H9 (cell line): ENCODE results near the gene FHL1. TPM values are rescaled to one million over a fixed set of nuclear protein-coding genes. Genes with fewer than 3 reads are reported as not detected.

Experiments used
- DNase-seq: peaks from one replicate; pipeline ENCODE4 v3.0.0-alpha.2; 2017
- H2AFZ ChIP-seq: one replicate; pipeline ENCODE4 v1.6.1; 2013; ENCODE audit warnings: mild to moderate bottlenecking, low read length, control low read depth, moderate library complexity
- H2AK5ac ChIP-seq: 2 replicates; pipeline ENCODE4 v1.6.1; 2013; ENCODE audit warnings: low read length, control low read depth, mixed read lengths; ENCODE audit not compliant: insufficient read length
- H2BK120ac ChIP-seq: one replicate; pipeline ENCODE4 v1.6.1; 2013; ENCODE audit warnings: low read depth, mild to moderate bottlenecking, low read length, control low read depth, inconsistent platforms; ENCODE audit not compliant: poor library complexity, severe bottlenecking
- H2BK12ac ChIP-seq: 2 replicates; pipeline ENCODE4 v1.6.1; 2013; ENCODE audit warnings: low read length, control low read depth, mixed read lengths, low read depth; ENCODE audit not compliant: insufficient read length
- H2BK15ac ChIP-seq: 2 replicates; pipeline ENCODE4 v1.6.1; 2013; ENCODE audit warnings: low read depth, low read length, control low read depth
- H2BK20ac ChIP-seq: one replicate; pipeline ENCODE4 v1.6.1; 2013; ENCODE audit warnings: low read depth, mild to moderate bottlenecking, low read length, control low read depth, inconsistent platforms; ENCODE audit not compliant: poor library complexity, severe bottlenecking
- H2BK5ac ChIP-seq: 2 replicates; pipeline ENCODE4 v1.6.1; 2013; ENCODE audit warnings: low read length, control low read depth, mixed read lengths; ENCODE audit not compliant: insufficient read length
- H3K14ac ChIP-seq: 2 replicates; pipeline ENCODE4 v1.6.1; 2013; ENCODE audit warnings: low read length, control low read depth; ENCODE audit not compliant: insufficient read depth
- H3K18ac ChIP-seq: 2 replicates; pipeline ENCODE4 v1.6.1; 2013; ENCODE audit warnings: low read depth, mild to moderate bottlenecking, mixed read lengths, low read length, control low read depth; ENCODE audit not compliant: insufficient read length
- H3K23ac ChIP-seq: 2 replicates; pipeline ENCODE4 v1.6.1; 2013; ENCODE audit warnings: low read length, control low read depth, mixed read lengths, low read depth; ENCODE audit not compliant: insufficient read length
- H3K23me2 ChIP-seq: 2 replicates; pipeline ENCODE4 v1.6.1; 2013; ENCODE audit warnings: low read depth, mild to moderate bottlenecking, mixed read lengths, low read length, control low read depth; ENCODE audit not compliant: insufficient read length, poor library complexity, severe bottlenecking
- H3K27ac ChIP-seq: 2 replicates; pipeline ENCODE4 v1.5.1; 2013; ENCODE audit warnings: low read length, control low read depth, mixed read lengths, low read depth; ENCODE audit not compliant: insufficient read length
- H3K27me3 ChIP-seq: 2 replicates; pipeline ENCODE4 v1.6.1; 2013; ENCODE audit warnings: low read length, control low read depth, inconsistent platforms; ENCODE audit not compliant: insufficient read depth
- H3K4ac ChIP-seq: 2 replicates; pipeline ENCODE4 v1.6.1; 2013; ENCODE audit warnings: low read depth, mild to moderate bottlenecking, control low read depth, inconsistent platforms, low read length, moderate library complexity
- H3K4me1 ChIP-seq: 2 replicates; pipeline ENCODE4 v1.6.1; 2013; ENCODE audit warnings: low read length, control low read depth, inconsistent platforms; ENCODE audit not compliant: insufficient read depth
- H3K4me2 ChIP-seq: 2 replicates; pipeline ENCODE4 v1.6.1; 2013; ENCODE audit warnings: low read length, control low read depth, mixed read lengths; ENCODE audit not compliant: insufficient read length, insufficient read depth
- H3K56ac ChIP-seq: 2 replicates; pipeline ENCODE4 v1.6.1; 2013; ENCODE audit warnings: low read depth, mild to moderate bottlenecking, mixed read lengths, low read length, control low read depth; ENCODE audit not compliant: insufficient read length
- H3K79me1 ChIP-seq: 2 replicates; pipeline ENCODE4 v1.6.1; 2013; ENCODE audit warnings: low read depth, mild to moderate bottlenecking, moderate library complexity, low read length, control low read depth, inconsistent platforms; ENCODE audit not compliant: insufficient read depth, poor library complexity, severe bottlenecking
- H3K79me2 ChIP-seq: 2 replicates; pipeline ENCODE4 v1.6.1; 2013; ENCODE audit warnings: low read length, control low read depth, inconsistent platforms; ENCODE audit not compliant: insufficient read depth
- H3K9ac ChIP-seq: 2 replicates; pipeline ENCODE4 v1.6.1; 2013; ENCODE audit warnings: low read length, control low read depth, mixed read lengths; ENCODE audit not compliant: insufficient read length; ENCODE audit errors: extremely low read depth
- H3K9me3 ChIP-seq: one replicate; pipeline ENCODE4 v1.6.1; 2013; ENCODE audit warnings: low read depth, low read length, inconsistent platforms; ENCODE audit not compliant: control insufficient read depth
- H3T11ph ChIP-seq: one replicate; pipeline ENCODE4 v1.6.1; 2013; ENCODE audit warnings: mild to moderate bottlenecking, low read length, control low read depth, inconsistent platforms
- H4K20me1 ChIP-seq: one replicate; pipeline ENCODE4 v1.6.1; 2013; ENCODE audit not compliant: control insufficient read depth, insufficient read length, insufficient read depth
- H4K5ac ChIP-seq: 2 replicates; pipeline ENCODE4 v1.6.1; 2013; ENCODE audit warnings: low read depth, mild to moderate bottlenecking, mixed read lengths, low read length, control low read depth; ENCODE audit not compliant: insufficient read length
- H4K8ac ChIP-seq: replicated peaks from 2 replicates; pipeline ENCODE4 v1.6.1; 2013; ENCODE audit warnings: low read length, control low read depth, mixed read lengths, low read depth; ENCODE audit not compliant: insufficient read length
- H4K91ac ChIP-seq: 2 replicates; pipeline ENCODE4 v1.6.1; 2013; ENCODE audit warnings: low read depth, mild to moderate bottlenecking, moderate library complexity, mixed read lengths, low read length, control low read depth; ENCODE audit not compliant: insufficient read length
- H3K27ac Mint-ChIP-seq, 3 experiments: 2 replicates in 2 of 3; 3 replicates in 1 of 3; pipeline ENCODE4 v1.8.0; 2020 to 2021; ENCODE audit warnings: mixed read lengths in 3 of 3, mild to moderate bottlenecking in 1 of 3, moderate library complexity in 1 of 3
- H3K27me3 Mint-ChIP-seq: 2 replicates; pipeline ENCODE4 v1.8.0; 2021; ENCODE audit warnings: low read depth, mild to moderate bottlenecking, moderate library complexity, mixed read lengths
- H3K36me3 Mint-ChIP-seq, 3 experiments: 2 replicates in 2 of 3; 3 replicates in 1 of 3; pipeline ENCODE4 v1.8.0; 2020 to 2021; ENCODE audit warnings: low read depth in 3 of 3, mixed read lengths in 3 of 3; ENCODE audit not compliant: insufficient read depth in 1 of 3
- H3K4me1 Mint-ChIP-seq, 2 experiments: 2 replicates each; pipeline ENCODE4 v1.8.0; 2020; ENCODE audit warnings: mixed read lengths in 2 of 2
- H3K4me3 Mint-ChIP-seq, 2 experiments: 2 replicates in 1 of 2; 3 replicates in 1 of 2; pipeline ENCODE4 v1.8.0; 2020 to 2021; ENCODE audit warnings: mild to moderate bottlenecking in 2 of 2, mixed read lengths in 2 of 2, moderate library complexity in 1 of 2
- H3K9me3 Mint-ChIP-seq, 2 experiments: 2 replicates in 1 of 2; 3 replicates in 1 of 2; pipeline ENCODE4 v1.8.0; 2020; ENCODE audit warnings: mild to moderate bottlenecking in 2 of 2, mixed read lengths in 2 of 2, moderate library complexity in 1 of 2
- CTCF ChIP-seq: fragments of 200-600 bp; sonication (generic); conservative IDR thresholded peaks from 3 replicates; pipeline ENCODE4 v1.8.0; 2021; ENCODE audit warnings: antibody characterized with exemption, mild to moderate bottlenecking
- WGBS: extraction: QIAGEN DNeasy Blood & Tissue Kit; methylation state at CpG from one replicate; pipeline ENCODE4 v1.1.7; 2013; ENCODE audit warnings: missing lambda C conversion rate, low lambda C conversion rate, mixed read lengths; ENCODE audit not compliant: insufficient read length; ENCODE audit errors: extremely low coverage; 5-methylcytosine and 5-hydroxymethylcytosine counted together
- total RNA-seq: library from RNA; stranded (reverse); gene quantifications from 2 replicates; pipeline ENCODE4 v1.2.1, GENCODE V29; 2021

Gene FHL1
- total RNA-seq, 1 experiment from 2014 or later: 20.0 TPM

DNA sequence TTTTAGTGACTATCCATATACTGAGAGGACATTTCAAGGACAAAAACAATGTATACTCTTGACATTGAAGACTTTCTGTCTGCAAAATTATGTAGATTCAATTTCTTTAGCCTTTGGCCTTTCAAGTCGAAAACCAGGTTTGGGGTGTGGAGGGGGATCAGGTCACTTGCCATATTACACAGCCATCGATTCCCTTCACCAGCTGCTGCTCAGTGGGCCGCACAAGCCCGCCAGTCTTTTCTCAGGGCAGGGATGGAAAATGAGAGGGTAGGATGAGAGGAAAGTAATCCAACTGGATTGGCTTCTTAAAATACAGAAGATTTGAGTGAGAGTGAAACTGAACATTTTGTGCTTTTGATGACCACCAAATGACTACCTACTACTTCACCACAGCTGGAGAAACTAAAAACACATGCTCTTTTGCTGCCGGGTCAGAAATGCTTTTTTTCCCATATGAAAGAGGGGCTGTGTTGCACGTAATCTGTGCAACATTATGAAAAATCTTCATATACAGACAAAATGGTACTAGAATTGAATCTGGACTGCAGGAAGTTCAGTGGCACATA, 51.4 kb downstream of the FHL1 start:
- H3K56ac ChIP-seq: no peak overlapping the region

More for the DNA sequence above, 51.4 kb downstream of the FHL1 start:
- H4K20me1 ChIP-seq: no peaks in the 10 kb centered on the region
- no peak overlapping the region for H3K23ac ChIP-seq
- DNase-seq: no peak
- H3K4ac ChIP-seq: no peak overlapping the region
- Mint-ChIP-seq H3K27me3 (no peaks in the 10 kb centered on the region; the same call in 1 of the 2 replicates), H3K36me3 (peaks cover 3 to 6% (median 4%) of the 10 kb centered on the region in 3 experiments; a peak in 6 of 7 replicates), H3K9me3 (peaks cover 52 to 68% of the 10 kb centered on the region in 2 experiments), H3K4me3 (no peak overlapping the region), H3K27ac (peak overlapping the region in 2 of 3 experiments; percentile 78 to 84; a peak in 5 of 7 replicates), H3K4me1 (peaks cover 7 to 17% of the 10 kb centered on the region in 2 experiments)
- H3K23me2 ChIP-seq: no peaks in the 10 kb centered on the region
- no peak overlapping the region for H2BK20ac ChIP-seq
- H2AFZ ChIP-seq: no peak overlapping the region
- no peaks in the 10 kb centered on the region for H3K79me2 ChIP-seq
- no peak overlapping the region for H2BK15ac ChIP-seq
- H3K27ac ChIP-seq: no peak overlapping the region
- H2BK120ac ChIP-seq: no peak overlapping the region
- no peak overlapping the region for H3K18ac ChIP-seq
- H4K5ac ChIP-seq: no peak overlapping the region
- no peak overlapping the region for H4K8ac ChIP-seq
- no peaks in the 10 kb centered on the region for H3K27me3 ChIP-seq
- H3T11ph ChIP-seq: no peak overlapping the region
- no peaks in the 10 kb centered on the region; the same call in 1 of the 2 replicates for H3K4me1 ChIP-seq
- no peak overlapping the region for H4K91ac ChIP-seq
- H2AK5ac ChIP-seq: no peak overlapping the region
- H2BK12ac ChIP-seq: no peak overlapping the region
- no peak overlapping the region for H2BK5ac ChIP-seq
- TF ChIP-seq CTCF: no peak
- no peak overlapping the region for H3K9ac ChIP-seq
- no peaks in the 10 kb centered on the region for H3K79me1 ChIP-seq
- no peak overlapping the region for H3K4me2 ChIP-seq
- no CpG with 5 or more reads among the region's 6 CpGs for WGBS
- peaks cover 54% of the 10 kb centered on the region for H3K9me3 ChIP-seq
- H3K14ac ChIP-seq: no peak overlapping the region
